K562 (cell line): ENCODE data around the gene PUM1. TPM values are rescaled to one million over a fixed set of nuclear protein-coding genes. Genes with fewer than 3 reads are reported as not detected.

Source experiments
- ATF6 ChIP-seq: sonication (generic); formaldehyde crosslinking; IDR thresholded peaks from 2 replicates; pipeline ENCODE4 v1.4.0; 2020; ENCODE audit warnings: mild to moderate bottlenecking, missing genetic modification reagents
- CC2D1A ChIP-seq: fragments of 450-650 bp; IDR thresholded peaks from 2 replicates; pipeline ENCODE4 v1.6.1; 2017; ENCODE audit warnings: mild to moderate bottlenecking
- CREB3 ChIP-seq: fragments of 450-650 bp; conservative IDR thresholded peaks from 2 replicates; pipeline ENCODE4 v1.6.1; 2016; ENCODE audit warnings: missing genetic modification characterization, low read depth, mild to moderate bottlenecking, missing compliant biosample characterization, moderate library complexity
- CSDE1 ChIP-seq, 2 experiments: fragments of 450-650 bp; IDR thresholded peaks; 2 replicates each; pipeline ENCODE4 v1.6.1; 2016; ENCODE audit warnings: mild to moderate bottlenecking in 1 of 2
- E2F6 ChIP-seq, 2 experiments: IDR thresholded peaks; 2 replicates each; pipeline ENCODE4 v1.6.1; 2011; ENCODE audit warnings: borderline replicate concordance in 1 of 2, control low read depth in 1 of 2, low read depth in 1 of 2, low read length in 1 of 2, mild to moderate bottlenecking in 1 of 2, mixed read lengths in 1 of 2, moderate library complexity in 1 of 2; ENCODE audit not compliant: insufficient read depth in 1 of 2, insufficient read length in 1 of 2, poor library complexity in 1 of 2, severe bottlenecking in 1 of 2; ENCODE audit errors: extremely low read depth in 1 of 2
- EP300 ChIP-seq: IDR thresholded peaks from 2 replicates; pipeline ENCODE4 v1.6.1; 2012; ENCODE audit warnings: low read length, improper control_type of control experiment
- FOXJ3 ChIP-seq: sonication (generic); formaldehyde crosslinking; IDR thresholded peaks from 2 replicates; pipeline ENCODE4 v1.4.0; 2020; ENCODE audit warnings: mild to moderate bottlenecking, missing genetic modification reagents
- GTF2E2 ChIP-seq: fragments of 200-800 bp; sonication (Bioruptor generic); IDR thresholded peaks from 2 replicates; pipeline ENCODE4 v1.6.1; 2016; ENCODE audit warnings: missing genetic modification characterization, missing compliant biosample characterization
- IFI16 ChIP-seq: fragments of 250-450 bp; sonication (Bioruptor Pico); IDR thresholded peaks from 2 replicates; pipeline ENCODE4 v2.1.2; 2022; ENCODE audit warnings: mild to moderate bottlenecking, inconsistent platforms
- IRF9 ChIP-seq: fragments of 450-650 bp; IDR thresholded peaks from 2 replicates; pipeline ENCODE4 v1.6.1; 2016; ENCODE audit warnings: missing biosample characterization, missing genetic modification characterization
- MAZ ChIP-seq, 2 experiments: fragments of 450-650 bp in 1 of 2; sonication (generic) in 1 of 2; formaldehyde crosslinking; IDR thresholded peaks in 1 of 2; conservative IDR thresholded peaks in 1 of 2; 2 replicates each; pipeline versions ENCODE4 v1.4.0 to v1.5.0; 2020; ENCODE audit warnings: mild to moderate bottlenecking in 1 of 2, missing genetic modification reagents in 1 of 2
- MTA1 ChIP-seq: fragments of 450-650 bp; IDR thresholded peaks from 2 replicates; pipeline ENCODE4 v1.6.1; 2017; ENCODE audit warnings: borderline replicate concordance
- NCOR1 ChIP-seq: fragments of 450-650 bp; IDR thresholded peaks from 2 replicates; pipeline ENCODE4 v1.6.1; 2016; ENCODE audit warnings: mild to moderate bottlenecking, moderate library complexity
- NFIC ChIP-seq: fragments of 450-650 bp; IDR thresholded peaks from 2 replicates; pipeline ENCODE4 v1.6.1; 2017; ENCODE audit warnings: mild to moderate bottlenecking, inconsistent platforms
- RCOR1 ChIP-seq, 2 experiments: IDR thresholded peaks; 2 replicates each; pipeline ENCODE4 v1.6.1; 2012; ENCODE audit warnings: low read depth in 2 of 2, low read length in 2 of 2, borderline replicate concordance in 1 of 2, improper control_type of control experiment in 1 of 2
- TCF7L2 ChIP-seq: fragments of 150-350 bp; IDR thresholded peaks from 2 replicates; pipeline ENCODE4 v1.6.1; 2016; ENCODE audit warnings: low read depth, mild to moderate bottlenecking, low read length, moderate library complexity
- TEAD1 ChIP-seq, 2 experiments: fragments of 450-650 bp in 1 of 2; sonication (generic) in 1 of 2; formaldehyde crosslinking; IDR thresholded peaks; 2 replicates each; pipeline versions ENCODE4 v1.4.0 to v1.8.0; 2020 to 2022; ENCODE audit warnings: mild to moderate bottlenecking in 2 of 2, missing genetic modification reagents in 1 of 2
- ZFP1 ChIP-seq: fragments of 450-650 bp; formaldehyde crosslinking; IDR thresholded peaks from 2 replicates; pipeline ENCODE4 v1.4.0; 2020; ENCODE audit warnings: mild to moderate bottlenecking, mixed read lengths
- ZNF197 ChIP-seq: fragments of 200-800 bp; sonication (Bioruptor generic); IDR thresholded peaks from 2 replicates; pipeline ENCODE4 v1.6.1; 2016; ENCODE audit warnings: low read depth, missing genetic modification characterization, missing compliant biosample characterization
- ZNF316 ChIP-seq: fragments of 450-650 bp; IDR thresholded peaks from 2 replicates; pipeline ENCODE4 v1.6.1; 2016
- ZNF589 ChIP-seq: fragments of 200-800 bp; sonication (Bioruptor generic); IDR thresholded peaks from 2 replicates; pipeline ENCODE4 v1.6.1; 2016; ENCODE audit warnings: low read depth, missing genetic modification characterization, missing compliant biosample characterization
- ZNF780A ChIP-seq: fragments of 250-450 bp; sonication (Bioruptor Pico); IDR thresholded peaks from 2 replicates; pipeline ENCODE4 v1.5.0; 2021; ENCODE audit warnings: mild to moderate bottlenecking
- ZSCAN29 ChIP-seq: fragments of 450-650 bp; IDR thresholded peaks from 2 replicates; pipeline ENCODE4 v1.6.1; 2017
- polyA plus RNA-seq, 8 experiments: library from polyadenylated mRNA; depleted of rRNA in 4 of 8; stranded (reverse) in 5 of 8; unstranded in 3 of 8; fragments of >200 nt; fragmentation: Nextera tagmentation in 2 of 8; fragmentation: Illumina TruSeq in 1 of 8; extraction: Ambion mirVana in 2 of 8; extraction: Trizol in 1 of 8; gene quantifications; 2 replicates each; pipeline versions ENCODE4 v1.2.1 to v1.2.3, GENCODE V29; 2011 to 2014; ENCODE audit warnings: inconsistent platforms in 1 of 8, missing spikeins in 1 of 8
- total RNA-seq, 7 experiments: library from RNA; depleted of rRNA in 6 of 7; stranded (reverse); fragments of >200 nt in 6 of 7; fragmentation: Illumina TruSeq in 2 of 7; extraction: Trizol in 2 of 7; gene quantifications; 2 replicates each; pipeline versions ENCODE4 v1.2.1 to v1.2.3, GENCODE V29; 2011 to 2021; ENCODE audit warnings: low replicate concordance in 1 of 7

Gene PUM1
- total and polyA plus RNA-seq, 9 of the 15 experiments (the other 6 are each of a cell fraction or from before 2014, with no cell fraction given) = 37.7 to 104 (median 55.7) TPM

- TF ChIP-seq ZNF197 (CRISPR knock-in tag) (peak; percentile 49; the same call in 1 of the 2 replicates), EP300 (peak; percentile 73), ZNF316 (peak; percentile 100), CC2D1A (peak; percentile 23; the same call in 1 of the 2 replicates), ATF6 (CRISPR knock-in tag) (no peak), IFI16 (CRISPR knock-in tag) (no peak), NFIC (peak; percentile 98), MTA1 (peak; percentile 91), IRF9 (tag) (0 out of 2 replicates have a peak, but pooled peaks have one; percentile 18), CSDE1 (IDR thresholded peaks at IDR 0.05) (peak in 1 of 2 experiments; percentile 25; a peak in 1 of 4 replicates), TEAD1 (CRISPR knock-in tag; IDR thresholded peaks at IDR 0.05) (peak; percentile 63; a peak in 3 of 4 replicates), ZNF780A (CRISPR knock-in tag) (no peak), RCOR1 (IDR thresholded peaks at IDR 0.05; ENCODE audit: borderline replicate concordance in 1 of 2, low read depth in 2 of 2, low read length in 2 of 2) (peak in 1 of 2 experiments; percentile 81; a peak in 2 of 4 replicates), ZFP1 (CRISPR knock-in tag) (no peak), MAZ (CRISPR knock-in tag; conservative IDR thresholded peaks at IDR 0.05 in 1 of 2, IDR thresholded peaks at IDR 0.05 in 1 of 2) (peak in 1 of 2 experiments; percentile 38; a peak in 1 of 4 replicates), ZSCAN29 (no peak), ZNF589 (0 out of 2 replicates have a peak, but pooled peaks have one; percentile 33), E2F6 (IDR thresholded peaks at IDR 0.05; ENCODE audit: borderline replicate concordance in 1 of 2, extremely low read depth in 1 of 2, insufficient read depth in 1 of 2, insufficient read length in 1 of 2, low read depth in 1 of 2, low read length in 1 of 2, poor library complexity in 1 of 2, severe bottlenecking in 1 of 2) (no peak), CREB3 (tag) (no peak), NCOR1 (peak; percentile 73; the same call in 1 of the 2 replicates), TCF7L2 (no peak), GTF2E2 (0 out of 2 replicates have a peak, but pooled peaks have one; percentile 32), FOXJ3 (CRISPR knock-in tag) (no peak)
Measured at GRCh38 chr1:30919025-30919881, 146.3 kb downstream of the PUM1 start (continued).
